CD4-positive, CD25-positive, alpha-beta regulatory T cell (primary cell): Measurements from ENCODE around the gene MEGF11. TPM values are rescaled to one million over a fixed set of nuclear protein-coding genes. Genes with fewer than 3 reads are reported as not detected.

Experiments used
- ATAC-seq, 2 donors: fragments of 150-1000 bp; cut with Tn5 transposase; one replicate each; pipeline ENCODE4 v1.10.0; 2021; ENCODE audit warnings: low read depth in 2 of 2, moderate number of reproducible peaks in 2 of 2, moderate library complexity in 1 of 2
- DNase-seq, 3 donors: peaks; one replicate each; pipeline versions ENCODE4 v3.0.0 to v3.0.0-alpha.2; 2012 to 2022; ENCODE audit warnings: mixed read lengths in 1 of 3
- H3K27ac ChIP-seq: one replicate; pipeline ENCODE4 v1.7.0; 2013; ENCODE audit warnings: mild to moderate bottlenecking, low read length; ENCODE audit not compliant: insufficient read depth, poor library complexity, severe bottlenecking
- H3K27me3 ChIP-seq: one replicate; pipeline ENCODE4 v1.7.0; 2013; ENCODE audit warnings: low read length; ENCODE audit not compliant: control insufficient read depth, insufficient read depth
- H3K36me3 ChIP-seq: one replicate; pipeline ENCODE4 v1.7.0; 2013; ENCODE audit warnings: mild to moderate bottlenecking, low read length, moderate library complexity; ENCODE audit not compliant: control insufficient read depth, insufficient read depth
- H3K4me1 ChIP-seq: 2 replicates; pipeline ENCODE4 v1.7.0; 2013; ENCODE audit warnings: mild to moderate bottlenecking, low read length; ENCODE audit not compliant: insufficient read depth, control insufficient read depth, poor library complexity, severe bottlenecking
- H3K4me3 ChIP-seq: one replicate; pipeline ENCODE4 v1.7.0; 2013; ENCODE audit warnings: low read depth, mild to moderate bottlenecking, low read length, moderate library complexity
- H3K9me3 ChIP-seq, 2 experiments: 1 replicate in 1 of 2; 2 replicates in 1 of 2; pipeline ENCODE4 v1.7.0; 2013; ENCODE audit warnings: low read length in 2 of 2, mild to moderate bottlenecking in 1 of 2, moderate library complexity in 1 of 2; ENCODE audit not compliant: control insufficient read depth in 2 of 2
- H3K27ac Mint-ChIP-seq, 3 donors: one replicate each; pipeline ENCODE4 v1.8.0; 2020 to 2022; ENCODE audit warnings: mild to moderate bottlenecking in 3 of 3, mixed read lengths in 3 of 3, moderate library complexity in 2 of 3
- H3K27me3 Mint-ChIP-seq: one replicate; pipeline ENCODE4 v1.8.0; 2022; ENCODE audit warnings: mild to moderate bottlenecking, mixed read lengths
- H3K36me3 Mint-ChIP-seq: one replicate; pipeline ENCODE4 v1.8.0; 2020; ENCODE audit warnings: mixed read lengths
- H3K4me1 Mint-ChIP-seq, 4 donors: one replicate each; pipeline ENCODE4 v1.8.0; 2020 to 2022; ENCODE audit warnings: mixed read lengths in 4 of 4, mild to moderate bottlenecking in 1 of 4
- H3K4me3 Mint-ChIP-seq, 4 donors: one replicate each; pipeline ENCODE4 v1.8.0; 2020 to 2022; ENCODE audit warnings: mild to moderate bottlenecking in 4 of 4, mixed read lengths in 4 of 4, moderate library complexity in 3 of 4
- H3K9me3 Mint-ChIP-seq, 7 donors: one replicate each; pipeline ENCODE4 v1.8.0; 2020 to 2022; ENCODE audit warnings: mixed read lengths in 7 of 7, mild to moderate bottlenecking in 3 of 7, moderate library complexity in 2 of 7
- polyA plus RNA-seq, 4 donors: library from polyadenylated mRNA; unstranded; fragments of 300-500 nt; fragmentation: Illumina TruSeq; gene quantifications; one replicate each; pipeline ENCODE4 v1.2.3, GENCODE V29; 2021
- total RNA-seq: library from RNA; stranded (reverse); gene quantifications from one replicate; pipeline ENCODE4 v1.2.3, GENCODE V29; 2022

MEGF11 gene
- total and polyA plus RNA-seq, 5 donors from 2014 or later: 0.02 to 0.29 (median 0.21) TPM; not detected in 2

DNA sequence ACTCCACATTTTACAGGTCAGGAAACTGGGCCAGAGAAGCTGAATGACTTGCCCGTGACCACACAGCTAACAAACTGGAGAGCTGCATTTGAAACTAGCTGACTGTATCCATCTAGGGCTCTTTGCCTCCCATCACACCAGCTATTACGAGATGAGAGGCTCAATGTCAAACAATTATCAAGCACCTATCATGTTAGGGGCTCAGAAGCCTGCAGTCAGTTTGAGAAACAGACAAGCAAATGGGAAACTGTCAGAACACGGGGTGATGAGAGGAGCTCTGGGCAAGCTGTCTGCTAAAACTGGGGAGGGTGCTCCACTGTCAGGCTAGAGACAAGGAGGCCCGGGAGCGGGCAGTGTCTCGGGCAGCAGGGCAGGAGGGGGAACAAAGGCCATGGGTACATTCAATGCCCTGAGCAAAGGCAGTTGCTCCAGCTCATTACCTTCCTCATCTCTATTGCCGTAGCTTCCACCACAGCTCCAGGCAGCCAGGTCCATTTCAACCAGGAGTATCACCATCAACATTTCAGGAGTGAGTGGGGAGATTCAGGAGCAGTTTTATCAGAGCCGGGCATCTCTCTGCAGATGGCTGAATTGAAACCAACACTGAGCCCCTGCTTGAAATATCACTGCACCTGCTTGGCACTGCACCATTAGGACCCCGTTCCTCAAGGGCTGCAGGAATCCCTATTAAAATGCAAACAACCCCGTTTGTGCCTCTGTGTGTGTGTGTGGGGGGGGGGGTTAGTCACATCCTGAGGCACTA, 261.6 kb downstream of the MEGF11 start:
- DNase-seq: no peak
- H3K36me3 Mint-ChIP-seq: no peaks in the 10 kb centered on the region
- H3K36me3 ChIP-seq: no peaks in the 10 kb centered on the region
- H3K9me3 Mint-ChIP-seq: peaks cover 0 to 2% (median 0%) of the 10 kb centered on the region in 7 donors
- no peak overlapping the region for H3K27ac Mint-ChIP-seq
- peaks cover 7% of the 10 kb centered on the region for H3K27me3 ChIP-seq
- H3K27ac ChIP-seq: no peak overlapping the region
- no peak overlapping the region for H3K4me3 ChIP-seq
- no peaks in the 10 kb centered on the region for H3K4me1 Mint-ChIP-seq
- H3K27me3 Mint-ChIP-seq: peaks cover 56% of the 10 kb centered on the region
- H3K4me3 Mint-ChIP-seq: no peak overlapping the region
- H3K4me1 ChIP-seq: no peaks in the 10 kb centered on the region
- H3K9me3 ChIP-seq: no peaks in the 10 kb centered on the region
- ATAC-seq: no peak

DNA sequence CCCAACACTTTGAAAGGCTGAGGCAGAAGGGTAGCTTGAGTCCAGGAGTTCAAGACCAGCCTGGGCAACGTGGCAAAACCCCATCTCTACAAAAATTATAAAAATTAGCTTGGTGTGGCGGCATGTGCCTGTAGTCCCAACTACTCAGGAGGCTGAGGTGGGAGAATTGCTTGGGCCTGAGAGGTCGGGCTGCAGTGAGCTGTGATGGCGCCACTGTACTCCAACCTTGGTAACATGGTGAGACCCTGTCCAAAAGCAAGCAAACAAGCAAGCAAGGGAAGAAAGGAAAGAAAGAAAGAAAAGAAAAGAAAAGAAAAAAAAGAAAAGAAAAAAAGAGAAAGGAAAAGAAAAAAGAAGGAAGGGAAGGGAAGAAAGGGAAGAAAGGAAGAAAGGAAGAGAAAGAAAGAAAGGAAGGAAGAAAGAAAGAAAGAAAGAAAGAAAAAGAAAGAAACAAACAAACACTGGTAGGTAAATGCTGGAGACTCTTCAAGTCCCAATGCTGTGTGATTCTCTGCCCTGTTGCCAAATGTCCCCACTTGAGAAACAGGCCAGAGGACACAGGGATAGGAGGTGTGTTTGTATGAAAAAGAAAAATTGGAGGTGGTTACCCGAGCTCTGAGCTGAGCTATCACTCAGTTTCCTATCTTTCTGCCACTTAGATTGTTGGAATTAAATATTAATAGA, 263.1 kb downstream of the MEGF11 start:
- no peaks in the 10 kb centered on the region for H3K4me1 Mint-ChIP-seq
- H3K36me3 Mint-ChIP-seq: no peaks in the 10 kb centered on the region
- no peak overlapping the region for H3K4me3 ChIP-seq

DNA sequence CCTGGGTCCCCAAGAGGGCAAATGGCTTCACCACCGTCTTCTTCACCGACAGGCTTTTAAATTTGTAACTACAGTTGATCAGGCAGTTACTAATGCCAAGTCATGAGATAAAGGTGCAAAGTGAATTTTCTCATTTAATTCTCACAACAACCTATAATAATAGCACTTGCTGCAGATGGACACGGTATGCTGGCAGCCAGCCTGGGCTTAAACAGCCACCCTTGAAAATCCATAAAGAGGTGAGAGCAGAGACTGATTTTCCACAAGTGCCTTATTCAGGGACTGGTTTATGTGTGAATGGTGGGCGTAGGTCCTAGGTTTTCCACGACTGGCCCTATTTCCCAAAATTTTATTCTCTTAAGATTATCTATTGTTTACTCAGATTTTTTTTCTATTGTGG, 266.4 kb downstream of the MEGF11 start:
- DNase-seq: no peak
- no peak overlapping the region for H3K27ac ChIP-seq
- no peak overlapping the region for H3K4me3 Mint-ChIP-seq
- H3K27ac Mint-ChIP-seq: no peak overlapping the region
- no peaks in the 10 kb centered on the region for H3K36me3 Mint-ChIP-seq
- peaks cover 5% of the 10 kb centered on the region for H3K4me1 ChIP-seq
- H3K9me3 ChIP-seq: no peaks in the 10 kb centered on the region
- no peaks in the 10 kb centered on the region for H3K36me3 ChIP-seq
- H3K27me3 ChIP-seq: peaks cover 24% of the 10 kb centered on the region
- ATAC-seq: no peak
- H3K4me3 ChIP-seq: no peak overlapping the region
- peaks cover 0 to 8% (median 7%) of the 10 kb centered on the region in 4 donors for H3K4me1 Mint-ChIP-seq
- peaks cover 75% of the 10 kb centered on the region for H3K27me3 Mint-ChIP-seq
- H3K9me3 Mint-ChIP-seq: peaks cover 0 to 2% (median 0%) of the 10 kb centered on the region in 7 donors

More for the DNA sequence above, 263.1 kb downstream of the MEGF11 start:
- H3K4me1 ChIP-seq: no peaks in the 10 kb centered on the region
- peaks cover 67% of the 10 kb centered on the region for H3K27me3 Mint-ChIP-seq
- DNase-seq (no peak), ATAC-seq (no peak)
- no peaks in the 10 kb centered on the region for H3K9me3 ChIP-seq
- peaks cover 12% of the 10 kb centered on the region for H3K27me3 ChIP-seq
- H3K27ac ChIP-seq: no peak overlapping the region
- H3K4me3 Mint-ChIP-seq: no peak overlapping the region
- H3K9me3 Mint-ChIP-seq: peaks cover 0 to 2% (median 0%) of the 10 kb centered on the region in 7 donors
- H3K27ac Mint-ChIP-seq: no peak overlapping the region
- no peaks in the 10 kb centered on the region for H3K36me3 ChIP-seq

DNA sequence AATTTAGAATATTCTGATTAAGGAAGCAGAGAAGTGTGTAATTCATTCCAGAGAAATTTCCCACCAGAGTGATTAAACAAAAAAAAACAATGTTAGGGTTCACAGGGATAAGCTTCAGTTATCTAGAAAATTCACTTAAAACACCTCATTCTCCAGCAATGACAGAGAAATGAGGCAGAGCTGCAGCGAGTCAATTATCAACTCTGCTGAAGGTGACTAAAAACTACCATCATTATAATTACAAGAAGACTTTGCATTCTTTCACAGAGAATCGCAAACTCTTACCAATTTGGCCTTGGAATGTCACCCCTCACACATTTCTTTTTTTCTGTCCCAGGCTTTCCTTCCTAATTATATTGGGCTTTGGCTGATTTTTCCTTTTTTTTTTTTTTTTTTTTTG, 267.1 kb downstream of the MEGF11 start:
- Mint-ChIP-seq H3K27ac (no peak overlapping the region), H3K9me3 (peaks cover 0 to 2% (median 0%) of the 10 kb centered on the region in 7 donors), H3K27me3 (peaks cover 71% of the 10 kb centered on the region), H3K36me3 (no peaks in the 10 kb centered on the region), H3K4me1 (peaks cover 0 to 12% (median 7%) of the 10 kb centered on the region in 4 donors), H3K4me3 (no peak overlapping the region)
- DNase-seq: no peak
- no peak overlapping the region for H3K4me3 ChIP-seq
- H3K9me3 ChIP-seq: no peaks in the 10 kb centered on the region
- peaks cover 22% of the 10 kb centered on the region for H3K27me3 ChIP-seq
- H3K27ac ChIP-seq: no peak overlapping the region
- H3K4me1 ChIP-seq: peaks cover 6% of the 10 kb centered on the region
- ATAC-seq: no peak
- H3K36me3 ChIP-seq: no peaks in the 10 kb centered on the region

DNA sequence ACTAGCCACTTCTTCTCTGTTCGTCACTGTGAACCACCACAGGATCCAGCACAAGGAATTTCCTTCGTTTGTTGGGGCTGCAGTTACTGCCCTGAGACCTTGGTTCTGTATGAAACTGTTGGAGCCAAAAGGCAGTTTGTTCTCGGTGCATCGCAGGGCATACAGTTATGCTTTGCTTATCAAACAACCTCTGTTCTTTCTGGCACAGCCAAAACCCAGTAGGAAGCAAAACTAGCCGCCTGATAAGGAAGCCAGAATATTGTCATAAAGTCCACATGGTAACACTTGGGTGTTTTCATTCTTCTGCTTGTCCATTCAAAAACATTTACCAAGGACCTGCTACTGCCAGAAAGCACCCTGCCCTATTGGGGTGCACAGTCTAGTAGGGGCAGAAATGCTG, 268.2 kb downstream of the MEGF11 start:
- Mint-ChIP-seq H3K4me1 (peaks cover 0 to 13% (median 7%) of the 10 kb centered on the region in 4 donors), H3K27me3 (peaks cover 64% of the 10 kb centered on the region), H3K27ac (no peak overlapping the region), H3K36me3 (no peaks in the 10 kb centered on the region), H3K4me3 (no peak overlapping the region), H3K9me3 (peaks cover 0 to 2% (median 0%) of the 10 kb centered on the region in 7 donors)
- Histone ChIP-seq H3K36me3 (no peaks in the 10 kb centered on the region), H3K27me3 (peaks cover 22% of the 10 kb centered on the region), H3K27ac (no peak overlapping the region), H3K4me1 (peaks cover 6% of the 10 kb centered on the region), H3K9me3 (no peaks in the 10 kb centered on the region), H3K4me3 (no peak overlapping the region)
- DNase-seq (no peak), ATAC-seq (no peak)

DNA sequence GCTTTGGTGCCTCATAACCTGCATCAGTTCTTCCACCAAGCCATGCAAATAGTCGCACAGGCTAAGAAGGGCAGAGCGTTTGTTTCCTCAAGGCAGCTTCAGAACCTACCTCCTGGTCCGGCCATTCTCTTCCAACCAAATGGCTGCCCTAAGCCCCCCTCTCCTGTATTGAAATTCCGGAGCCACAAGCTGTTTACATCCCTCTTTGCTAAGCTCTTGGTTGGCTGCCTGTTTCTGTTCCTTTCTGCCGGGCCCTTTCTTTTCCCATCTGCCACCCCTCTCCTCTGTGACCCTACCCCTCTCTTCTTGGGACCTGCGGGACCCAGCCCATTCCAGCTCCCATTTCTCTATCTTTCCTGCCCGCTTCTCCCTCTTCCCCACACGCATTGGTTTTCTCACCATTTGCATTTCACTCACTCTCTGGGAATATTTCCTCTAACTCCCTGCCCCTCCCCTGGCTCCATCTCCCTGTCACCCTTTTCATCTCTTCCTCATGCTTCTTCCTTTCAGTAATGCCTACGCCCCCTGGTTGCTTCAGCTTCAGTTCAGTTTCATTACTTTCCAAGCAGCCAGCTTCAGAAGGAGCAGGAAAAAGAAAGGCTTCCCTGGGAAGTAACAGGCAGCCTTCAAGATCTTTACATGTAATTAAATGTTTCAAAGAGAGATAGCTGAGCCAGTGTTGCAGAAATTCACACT, 270.8 kb downstream of the MEGF11 start:
- peaks cover 6% of the 10 kb centered on the region for H3K4me1 ChIP-seq
- DNase-seq (no peak), ATAC-seq (no peak)
- Mint-ChIP-seq H3K27me3 (peaks cover 46% of the 10 kb centered on the region), H3K4me1 (peaks cover 0 to 13% (median 7%) of the 10 kb centered on the region in 4 donors), H3K4me3 (peak overlapping the region in 3 of 4 donors; percentile 57 to 88 (median 67)), H3K9me3 (peaks cover 0 to 2% (median 0%) of the 10 kb centered on the region in 7 donors), H3K36me3 (no peaks in the 10 kb centered on the region), H3K27ac (no peak overlapping the region)
- H3K36me3 ChIP-seq: no peaks in the 10 kb centered on the region
- H3K9me3 ChIP-seq: no peaks in the 10 kb centered on the region
- no peak overlapping the region for H3K4me3 ChIP-seq
- H3K27me3 ChIP-seq: peaks cover 19% of the 10 kb centered on the region
- no peak overlapping the region for H3K27ac ChIP-seq

DNA sequence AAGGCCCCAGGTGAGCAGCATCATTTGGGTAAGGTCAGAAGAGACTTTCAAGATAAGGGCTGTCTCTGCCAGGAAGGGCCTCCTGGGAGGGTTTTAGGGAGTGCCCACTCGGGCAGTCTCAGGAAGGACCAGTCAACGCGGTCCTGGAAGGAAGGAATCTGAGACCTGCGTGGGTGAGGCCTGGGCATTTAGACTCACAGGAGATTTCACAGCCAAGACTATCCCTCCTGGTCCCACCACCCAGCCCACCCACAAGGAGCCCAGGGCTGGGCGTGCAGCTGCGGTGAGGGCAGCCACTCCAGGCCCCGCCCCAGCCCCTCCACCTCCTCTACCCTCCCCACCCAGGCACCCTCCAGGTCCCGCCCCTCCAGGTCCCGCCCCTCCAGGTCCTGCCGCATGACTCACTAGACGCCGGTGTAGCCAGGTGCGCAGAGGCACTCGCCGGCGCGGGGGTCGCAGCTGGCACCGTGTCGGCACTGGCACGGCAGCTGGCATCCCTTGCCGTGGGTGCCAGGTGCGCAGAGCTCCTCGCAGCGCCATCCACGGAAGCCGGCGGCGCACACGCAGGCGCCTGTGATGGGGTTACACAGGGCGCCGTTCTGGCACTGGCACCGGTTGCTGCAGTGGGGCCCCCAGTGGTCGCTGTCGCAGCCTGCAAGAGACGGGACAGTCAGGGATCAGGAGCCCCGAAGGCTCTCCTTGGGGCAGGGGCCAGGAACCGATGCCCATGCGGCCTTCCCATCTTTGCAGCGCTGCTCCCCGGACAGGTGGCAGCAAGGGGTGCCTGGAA, 271.5 kb downstream of the MEGF11 start:
- H3K27ac Mint-ChIP-seq: no peak overlapping the region
- H3K9me3 Mint-ChIP-seq: peaks cover 0 to 1% (median 0%) of the 10 kb centered on the region in 7 donors
- H3K9me3 ChIP-seq: no peaks in the 10 kb centered on the region
- no peaks in the 10 kb centered on the region for H3K36me3 Mint-ChIP-seq
- peaks cover 0 to 13% (median 7%) of the 10 kb centered on the region in 4 donors for H3K4me1 Mint-ChIP-seq
- H3K4me3 Mint-ChIP-seq: peak overlapping the region in 2 of 4 donors; percentile 65 to 67
- peak; percentile 29 to 50 (median 45) for DNase-seq
- H3K36me3 ChIP-seq: no peaks in the 10 kb centered on the region
- H3K27ac ChIP-seq: no peak overlapping the region
- H3K27me3 Mint-ChIP-seq: peaks cover 39% of the 10 kb centered on the region
- H3K4me1 ChIP-seq: peaks cover 6% of the 10 kb centered on the region
- peak; percentile 79 to 80 for ATAC-seq
- H3K4me3 ChIP-seq: no peak overlapping the region
- H3K27me3 ChIP-seq: peaks cover 19% of the 10 kb centered on the region
